Neural cell (in vitro differentiated cells): ENCODE data around the gene CCDC47.

Source experiments
- EP300 ChIP-seq: fragments of 450-650 bp; conservative IDR thresholded peaks from 2 replicates; pipeline ENCODE4 v1.6.1; 2014; ENCODE audit warnings: antibody characterized with exemption, mild to moderate bottlenecking, moderate library complexity; ENCODE audit not compliant: poor library complexity, severe bottlenecking
- EZH2 ChIP-seq: fragments of 200-600, 300-800 bp; shearing (Covaris generic), sonication (generic); IDR thresholded peaks from 2 replicates; pipeline ENCODE4 v1.6.1; 2014; ENCODE audit warnings: antibody characterized with exemption, low read length, borderline replicate concordance, mild to moderate bottlenecking; ENCODE audit not compliant: insufficient read depth, poor library complexity, severe bottlenecking
- MXI1 ChIP-seq: fragments of 450-650 bp; conservative IDR thresholded peaks from 2 replicates; pipeline ENCODE4 v1.6.1; 2014; ENCODE audit warnings: antibody characterized with exemption, mild to moderate bottlenecking; ENCODE audit not compliant: poor library complexity, severe bottlenecking
- POLR2AphosphoS5 ChIP-seq: IDR thresholded peaks from 2 replicates; pipeline ENCODE4 v1.6.1; 2012
- TAF1 ChIP-seq: IDR thresholded peaks from 2 replicates; pipeline ENCODE4 v1.6.1; 2012; ENCODE audit warnings: low read depth
- TF ChIP-seq, protein P1 (sequence below): fragments of 450-650 bp; IDR thresholded peaks from 2 replicates; pipeline ENCODE4 v1.5.1; 2014; ENCODE audit warnings: antibody characterized with exemption, mild to moderate bottlenecking, moderate library complexity; ENCODE audit not compliant: poor library complexity, severe bottlenecking
- TF ChIP-seq, protein P2 (sequence below): IDR thresholded peaks from 2 replicates; pipeline ENCODE4 v1.6.1; 2012; ENCODE audit warnings: borderline replicate concordance

- TF ChIP-seq TAF1 = no peak
- TF ChIP-seq, protein P1, sequence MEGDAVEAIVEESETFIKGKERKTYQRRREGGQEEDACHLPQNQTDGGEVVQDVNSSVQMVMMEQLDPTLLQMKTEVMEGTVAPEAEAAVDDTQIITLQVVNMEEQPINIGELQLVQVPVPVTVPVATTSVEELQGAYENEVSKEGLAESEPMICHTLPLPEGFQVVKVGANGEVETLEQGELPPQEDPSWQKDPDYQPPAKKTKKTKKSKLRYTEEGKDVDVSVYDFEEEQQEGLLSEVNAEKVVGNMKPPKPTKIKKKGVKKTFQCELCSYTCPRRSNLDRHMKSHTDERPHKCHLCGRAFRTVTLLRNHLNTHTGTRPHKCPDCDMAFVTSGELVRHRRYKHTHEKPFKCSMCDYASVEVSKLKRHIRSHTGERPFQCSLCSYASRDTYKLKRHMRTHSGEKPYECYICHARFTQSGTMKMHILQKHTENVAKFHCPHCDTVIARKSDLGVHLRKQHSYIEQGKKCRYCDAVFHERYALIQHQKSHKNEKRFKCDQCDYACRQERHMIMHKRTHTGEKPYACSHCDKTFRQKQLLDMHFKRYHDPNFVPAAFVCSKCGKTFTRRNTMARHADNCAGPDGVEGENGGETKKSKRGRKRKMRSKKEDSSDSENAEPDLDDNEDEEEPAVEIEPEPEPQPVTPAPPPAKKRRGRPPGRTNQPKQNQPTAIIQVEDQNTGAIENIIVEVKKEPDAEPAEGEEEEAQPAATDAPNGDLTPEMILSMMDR = no peak
- TF ChIP-seq MXI1 = no peak
- no peak for TF ChIP-seq EZH2
- TF ChIP-seq POLR2AphosphoS5 = no peak
- TF ChIP-seq EP300 = no peak
- TF ChIP-seq, protein P2, sequence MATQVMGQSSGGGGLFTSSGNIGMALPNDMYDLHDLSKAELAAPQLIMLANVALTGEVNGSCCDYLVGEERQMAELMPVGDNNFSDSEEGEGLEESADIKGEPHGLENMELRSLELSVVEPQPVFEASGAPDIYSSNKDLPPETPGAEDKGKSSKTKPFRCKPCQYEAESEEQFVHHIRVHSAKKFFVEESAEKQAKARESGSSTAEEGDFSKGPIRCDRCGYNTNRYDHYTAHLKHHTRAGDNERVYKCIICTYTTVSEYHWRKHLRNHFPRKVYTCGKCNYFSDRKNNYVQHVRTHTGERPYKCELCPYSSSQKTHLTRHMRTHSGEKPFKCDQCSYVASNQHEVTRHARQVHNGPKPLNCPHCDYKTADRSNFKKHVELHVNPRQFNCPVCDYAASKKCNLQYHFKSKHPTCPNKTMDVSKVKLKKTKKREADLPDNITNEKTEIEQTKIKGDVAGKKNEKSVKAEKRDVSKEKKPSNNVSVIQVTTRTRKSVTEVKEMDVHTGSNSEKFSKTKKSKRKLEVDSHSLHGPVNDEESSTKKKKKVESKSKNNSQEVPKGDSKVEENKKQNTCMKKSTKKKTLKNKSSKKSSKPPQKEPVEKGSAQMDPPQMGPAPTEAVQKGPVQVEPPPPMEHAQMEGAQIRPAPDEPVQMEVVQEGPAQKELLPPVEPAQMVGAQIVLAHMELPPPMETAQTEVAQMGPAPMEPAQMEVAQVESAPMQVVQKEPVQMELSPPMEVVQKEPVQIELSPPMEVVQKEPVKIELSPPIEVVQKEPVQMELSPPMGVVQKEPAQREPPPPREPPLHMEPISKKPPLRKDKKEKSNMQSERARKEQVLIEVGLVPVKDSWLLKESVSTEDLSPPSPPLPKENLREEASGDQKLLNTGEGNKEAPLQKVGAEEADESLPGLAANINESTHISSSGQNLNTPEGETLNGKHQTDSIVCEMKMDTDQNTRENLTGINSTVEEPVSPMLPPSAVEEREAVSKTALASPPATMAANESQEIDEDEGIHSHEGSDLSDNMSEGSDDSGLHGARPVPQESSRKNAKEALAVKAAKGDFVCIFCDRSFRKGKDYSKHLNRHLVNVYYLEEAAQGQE = no peak
These were observed 71.3 kb downstream of the CCDC47 start for GRCh38 chr17:63701868-63702720.
